HL-60 (cell line): Measurements from ENCODE around the gene AKAP6.

ENCODE experiments used
- CTCF ChIP-seq: IDR thresholded peaks from one replicate; pipeline ENCODE4 v1.5.1; 2011; ENCODE audit warnings: low read length, control low read depth, inconsistent platforms; ENCODE audit not compliant: insufficient read depth
- GABPA ChIP-seq: IDR thresholded peaks from 2 replicates; pipeline ENCODE4 v1.6.1; 2012; ENCODE audit warnings: low read depth
- POLR2AphosphoS5 ChIP-seq: IDR thresholded peaks from 2 replicates; pipeline ENCODE4 v1.6.1; 2012; ENCODE audit warnings: low read depth

GRCh38 chr14:32784405-32784804, 455.3 kb downstream of the AKAP6 start:
- TF ChIP-seq CTCF (no peak), GABPA (no peak), POLR2AphosphoS5 (no peak)
